Fibroblast of villous mesenchyme (primary cell): ENCODE data around the gene NYAP2. TPM values are rescaled to one million over a fixed set of nuclear protein-coding genes. Genes with fewer than 3 reads are reported as not detected.

ENCODE experiments used
- DNase-seq: peaks from one replicate; pipeline ENCODE4 v3.0.0-alpha.2; 2010; ENCODE audit warnings: low read depth
- H3K4me3 ChIP-seq: 2 replicates; pipeline ENCODE4 v1.5.1; 2011; ENCODE audit warnings: low read depth, mild to moderate bottlenecking, low read length
- total RNA-seq: library from RNA; depleted of rRNA; stranded (reverse); fragments of >200 nt; gene quantifications from 2 replicates; pipeline ENCODE4 v1.2.3, GENCODE V29; 2012
- TF ChIP-seq, protein P1 (sequence below): IDR thresholded peaks from 2 replicates; pipeline ENCODE4 v1.5.1; 2012; ENCODE audit warnings: low read depth, mild to moderate bottlenecking, low read length; ENCODE audit not compliant: insufficient read depth

Gene NYAP2
- total RNA-seq, 1 donor = not detected

DNA sequence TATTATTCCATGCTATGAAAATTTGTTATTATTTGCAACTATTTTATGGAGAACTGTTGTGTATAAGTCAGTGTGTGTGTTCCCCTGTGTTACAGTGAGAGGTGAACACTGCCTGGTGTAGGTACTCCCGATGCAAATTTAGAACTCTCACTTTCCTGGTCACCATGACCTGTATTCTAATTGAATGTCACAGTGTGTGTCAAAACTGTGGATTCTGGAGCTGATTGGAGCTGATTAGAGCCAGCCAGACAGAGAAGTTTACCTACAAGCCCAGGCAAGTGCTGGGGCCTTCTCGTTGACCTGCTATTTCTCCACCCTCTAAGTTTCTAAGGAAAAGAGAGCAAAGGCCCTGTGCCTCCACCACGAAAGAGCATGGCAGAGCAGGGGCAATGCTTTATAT lies 216.0 kb downstream of the NYAP2 start:
- DNase-seq = no peak
- TF ChIP-seq, protein P1, sequence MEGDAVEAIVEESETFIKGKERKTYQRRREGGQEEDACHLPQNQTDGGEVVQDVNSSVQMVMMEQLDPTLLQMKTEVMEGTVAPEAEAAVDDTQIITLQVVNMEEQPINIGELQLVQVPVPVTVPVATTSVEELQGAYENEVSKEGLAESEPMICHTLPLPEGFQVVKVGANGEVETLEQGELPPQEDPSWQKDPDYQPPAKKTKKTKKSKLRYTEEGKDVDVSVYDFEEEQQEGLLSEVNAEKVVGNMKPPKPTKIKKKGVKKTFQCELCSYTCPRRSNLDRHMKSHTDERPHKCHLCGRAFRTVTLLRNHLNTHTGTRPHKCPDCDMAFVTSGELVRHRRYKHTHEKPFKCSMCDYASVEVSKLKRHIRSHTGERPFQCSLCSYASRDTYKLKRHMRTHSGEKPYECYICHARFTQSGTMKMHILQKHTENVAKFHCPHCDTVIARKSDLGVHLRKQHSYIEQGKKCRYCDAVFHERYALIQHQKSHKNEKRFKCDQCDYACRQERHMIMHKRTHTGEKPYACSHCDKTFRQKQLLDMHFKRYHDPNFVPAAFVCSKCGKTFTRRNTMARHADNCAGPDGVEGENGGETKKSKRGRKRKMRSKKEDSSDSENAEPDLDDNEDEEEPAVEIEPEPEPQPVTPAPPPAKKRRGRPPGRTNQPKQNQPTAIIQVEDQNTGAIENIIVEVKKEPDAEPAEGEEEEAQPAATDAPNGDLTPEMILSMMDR = no peak
- H3K4me3 ChIP-seq = no peak overlapping the region

DNA sequence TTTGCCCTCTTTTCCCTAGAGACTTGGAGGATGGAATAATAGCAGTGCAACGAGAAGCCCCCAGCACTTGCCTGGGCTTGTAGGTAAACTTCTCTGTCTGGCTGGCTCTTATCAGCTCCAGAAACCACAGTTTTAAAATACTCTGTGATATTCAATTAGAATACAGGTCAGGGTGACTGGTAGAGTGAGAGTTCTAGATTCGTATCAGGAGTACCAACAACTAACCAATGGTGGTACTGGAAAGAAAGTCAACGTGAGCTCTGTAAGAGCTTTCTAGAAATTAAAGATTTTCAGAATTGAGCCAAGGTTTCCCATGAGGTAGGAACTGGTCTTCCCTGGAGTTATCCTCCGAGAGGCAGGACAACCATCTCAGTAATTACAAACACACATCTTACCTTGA lies 216.9 kb downstream of the NYAP2 start:
- H3K4me3 ChIP-seq = no peak overlapping the region
- DNase-seq = no peak
- TF ChIP-seq, protein P1 = no peak

DNA sequence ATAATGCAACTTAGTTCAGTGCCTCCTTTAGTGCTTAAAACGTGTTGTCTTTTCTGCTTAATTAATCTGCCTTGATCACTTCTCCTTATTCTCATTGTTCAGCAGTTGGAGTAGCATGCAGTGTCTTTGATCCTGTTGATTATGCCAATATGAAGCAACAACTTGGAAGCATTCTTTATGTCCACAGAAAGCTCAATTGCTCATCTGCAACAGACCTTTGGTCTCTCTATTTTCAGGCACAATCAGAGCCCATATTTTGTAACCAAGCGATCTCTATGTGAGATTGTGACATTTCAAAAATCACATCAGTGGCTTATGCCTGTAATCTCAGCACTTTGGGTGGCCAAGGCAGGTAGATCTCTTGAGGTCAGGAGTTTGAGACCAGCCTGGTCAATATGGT lies 217.3 kb downstream of the NYAP2 start:
- DNase-seq = no peak
- TF ChIP-seq, protein P1 = no peak
- no peak overlapping the region for H3K4me3 ChIP-seq

DNA sequence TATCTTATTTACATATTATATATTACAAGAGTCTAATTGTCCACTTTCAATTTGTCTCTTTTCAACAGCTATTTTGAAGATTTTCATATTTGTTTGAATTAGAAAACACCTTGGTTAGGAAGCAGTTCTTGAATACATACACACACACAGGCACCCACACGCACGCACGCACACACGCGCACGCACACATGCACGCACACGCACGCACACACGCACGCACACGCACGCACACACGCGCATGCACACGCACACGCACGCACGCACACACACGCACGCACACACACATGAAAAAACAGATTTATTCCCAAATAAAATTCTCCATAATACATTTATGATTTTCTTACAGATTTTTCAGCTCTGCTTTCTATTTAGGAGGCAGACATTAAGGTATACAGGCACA lies 220.7 kb downstream of the NYAP2 start:
- TF ChIP-seq, protein P1 = no peak
- no peak for DNase-seq
- no peak overlapping the region for H3K4me3 ChIP-seq

DNA sequence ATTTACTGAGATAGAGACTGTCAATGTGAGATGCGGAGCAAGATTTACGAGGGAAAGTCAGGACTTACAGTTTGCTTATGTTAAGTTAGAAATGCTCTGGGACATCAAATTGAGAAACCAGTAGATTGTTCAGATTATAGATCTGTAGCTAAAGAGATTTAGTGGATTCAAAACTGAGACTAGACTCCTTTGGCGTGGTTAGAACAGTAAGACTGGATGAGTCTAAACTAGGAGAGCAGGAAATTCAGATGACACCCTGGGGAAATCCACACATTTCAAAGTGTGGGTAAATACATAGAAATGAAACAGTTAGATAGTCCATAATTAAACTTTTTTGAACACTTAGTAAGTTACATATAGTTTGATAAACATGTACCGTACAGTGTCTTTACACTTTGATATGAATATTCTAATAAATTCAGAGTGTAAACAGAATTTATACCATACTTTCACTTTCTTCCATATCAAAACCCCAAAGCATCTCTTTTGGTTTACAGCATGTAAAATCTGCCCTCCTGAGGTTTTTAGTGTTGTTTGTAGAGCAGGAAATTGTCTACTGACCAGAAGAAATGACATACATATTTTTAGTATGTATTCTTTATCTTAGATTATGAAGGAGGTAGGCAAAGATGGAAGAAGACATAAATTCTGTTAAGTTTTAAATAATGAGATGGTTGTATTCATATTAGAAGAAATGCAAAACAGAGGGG lies 231.5 kb downstream of the NYAP2 start:
- TF ChIP-seq, protein P1 = no peak
- H3K4me3 ChIP-seq = no peak overlapping the region

DNA sequence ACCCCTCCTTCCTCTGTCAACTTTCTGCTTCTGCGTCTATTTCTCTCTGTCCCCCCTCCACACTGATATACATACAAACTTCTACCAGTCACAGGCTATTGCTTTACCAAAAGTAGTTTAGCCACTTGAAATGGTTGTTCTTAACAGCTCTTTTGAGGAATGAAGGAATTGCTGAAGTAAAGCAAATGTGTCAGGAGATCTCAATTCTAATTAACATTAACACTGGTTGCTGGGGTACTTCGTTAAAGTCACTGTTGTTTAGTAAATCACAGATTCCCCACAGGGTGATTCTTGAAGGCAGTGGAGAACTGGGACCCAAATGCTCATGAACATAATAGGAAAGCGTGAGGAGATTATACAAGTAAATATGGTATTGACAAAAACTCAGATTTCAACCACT lies 232.8 kb downstream of the NYAP2 start:
- TF ChIP-seq, protein P1 = no peak
- H3K4me3 ChIP-seq = no peak overlapping the region
- DNase-seq = no peak

More for the DNA sequence above, 231.5 kb downstream of the NYAP2 start:
- no peak for DNase-seq

DNA sequence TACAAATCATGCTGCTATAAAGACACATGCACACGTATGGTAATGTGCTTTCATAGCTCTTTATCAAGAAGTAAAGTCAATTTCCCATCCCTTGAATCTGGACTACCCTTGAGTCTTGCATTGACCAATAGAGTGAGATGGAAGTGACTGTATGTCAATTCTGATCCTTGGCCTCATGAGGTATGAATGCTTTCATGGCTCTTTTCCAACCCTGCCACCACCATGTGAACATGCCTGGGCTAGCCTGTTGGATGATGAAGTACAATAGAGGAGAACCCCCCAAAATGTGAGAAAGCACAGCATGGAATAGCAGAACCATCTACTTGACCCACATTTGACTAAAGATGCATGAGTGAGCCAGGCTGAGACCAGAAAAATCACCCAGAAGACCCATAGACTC lies 237.0 kb downstream of the NYAP2 start:
- TF ChIP-seq, protein P1 = no peak
- H3K4me3 ChIP-seq = no peak overlapping the region
- no peak for DNase-seq
